SK-N-MC (cell line): ENCODE results near the gene SELENON.

Experiments
- EZH2 ChIP-seq: fragments of 200-600 bp; sonication (generic); IDR thresholded peaks from one replicate; pipeline ENCODE4 v1.6.1; 2017; ENCODE audit warnings: antibody characterized with exemption
- FOXP2 ChIP-seq: optimal IDR thresholded peaks from 2 replicates; pipeline ENCODE3; 2011; ENCODE audit warnings: mild to moderate bottlenecking, moderate library complexity; ENCODE audit not compliant: insufficient read depth; ENCODE audit errors: extremely low read length, control extremely low read depth
- POLR2AphosphoS5 ChIP-seq: IDR thresholded peaks from 2 replicates; pipeline ENCODE4 v1.6.1; 2012; ENCODE audit warnings: mild to moderate bottlenecking, low read depth, low read length, borderline replicate concordance

- TF ChIP-seq EZH2 (no peak), POLR2AphosphoS5 (no peak), FOXP2 (no peak)
Measured at GRCh38 chr1:25856856-25857255, 56.9 kb downstream of the SELENON start.
